Endometrial microvascular endothelial cells (primary cell): ENCODE measurements around the gene PPP6C. TPM values are rescaled to one million over a fixed set of nuclear protein-coding genes. Genes with fewer than 3 reads are reported as not detected.
"Not testable (repeated sequence)": the region's sequence is repeated elsewhere in the genome, so short reads cannot be mapped to it uniquely, and the experiment has no call there.

Source experiments
- in situ Hi-C: cut with HindIII; loops from 2 replicates; pipeline ENCODE4 v1.10.0; 2017; ENCODE audit warnings: low sequenced_read_pairs, low pct_unique_long_range_greater_than_20kb; ENCODE audit errors: inconsistent ontology term
- total RNA-seq: library from RNA; depleted of rRNA; stranded (reverse); fragments of >200 nt; gene quantifications from one replicate; pipeline ENCODE4 v1.2.3, GENCODE V29; 2015; ENCODE audit errors: inconsistent ontology term

The PPP6C gene
- total RNA-seq, 1 donor from 2014 or later: 32.1 TPM

DNA sequence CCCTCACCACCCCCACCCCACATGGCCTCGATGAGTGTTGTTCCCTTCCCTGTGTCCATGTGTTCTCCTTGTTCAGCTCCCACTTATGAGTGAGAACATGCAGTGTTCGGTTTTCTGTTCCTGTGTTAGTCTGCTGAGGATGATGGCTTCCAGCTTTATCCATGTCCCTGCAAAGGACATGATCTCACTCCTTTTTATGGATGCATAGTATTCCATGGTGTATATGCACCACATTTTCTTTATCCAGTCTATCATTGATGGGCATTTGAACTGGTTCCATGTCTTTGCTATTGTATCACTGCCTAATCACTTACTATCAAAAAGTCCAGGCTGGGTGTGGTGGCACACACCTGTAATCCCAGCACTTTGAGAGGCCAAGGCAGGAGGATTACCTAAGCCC is 70.9 kb downstream of the PPP6C start:
- in situ Hi-C loops: not testable (repeated sequence)

DNA sequence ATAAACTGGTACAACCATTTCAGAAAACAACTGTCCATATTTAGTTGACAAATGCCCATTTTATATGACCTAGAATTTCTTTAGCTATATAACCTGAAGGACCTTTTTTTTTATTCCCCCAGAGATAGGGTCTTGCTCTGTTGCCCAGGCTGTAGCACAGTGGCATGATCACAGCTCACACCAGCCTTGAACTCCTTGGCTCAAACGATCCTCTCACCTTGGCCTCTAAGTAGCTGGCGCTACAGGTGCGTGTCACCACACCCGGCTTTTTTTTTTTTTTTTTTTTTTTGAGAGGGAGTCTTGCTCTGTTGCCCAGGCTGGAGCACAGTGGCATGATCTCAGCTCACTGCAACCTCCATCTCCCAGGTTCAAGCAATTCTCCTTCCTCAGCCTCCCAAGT is 75.1 kb downstream of the PPP6C start:
- in situ Hi-C loops: not testable (repeated sequence)

DNA sequence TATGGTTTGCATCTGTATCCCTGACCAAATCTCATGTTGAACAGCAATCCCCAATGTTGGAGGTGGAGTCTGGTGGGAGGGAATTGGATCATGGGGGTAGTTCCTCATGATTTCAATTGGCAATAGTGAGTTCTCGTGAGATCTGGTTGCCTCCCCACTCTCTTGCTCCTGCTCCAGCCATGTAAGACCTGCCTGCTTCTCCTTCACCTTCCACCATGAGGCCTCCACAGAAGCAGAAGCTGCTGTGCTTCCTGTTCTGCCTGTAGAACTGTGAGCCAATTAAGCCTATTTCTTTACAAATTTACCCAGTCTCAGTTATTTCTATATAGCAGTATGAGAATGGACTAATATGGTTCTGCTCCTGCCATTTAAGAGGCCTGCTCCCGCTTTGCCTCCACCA is 79.1 kb downstream of the PPP6C start:
- in situ Hi-C loops: no loop called here

DNA sequence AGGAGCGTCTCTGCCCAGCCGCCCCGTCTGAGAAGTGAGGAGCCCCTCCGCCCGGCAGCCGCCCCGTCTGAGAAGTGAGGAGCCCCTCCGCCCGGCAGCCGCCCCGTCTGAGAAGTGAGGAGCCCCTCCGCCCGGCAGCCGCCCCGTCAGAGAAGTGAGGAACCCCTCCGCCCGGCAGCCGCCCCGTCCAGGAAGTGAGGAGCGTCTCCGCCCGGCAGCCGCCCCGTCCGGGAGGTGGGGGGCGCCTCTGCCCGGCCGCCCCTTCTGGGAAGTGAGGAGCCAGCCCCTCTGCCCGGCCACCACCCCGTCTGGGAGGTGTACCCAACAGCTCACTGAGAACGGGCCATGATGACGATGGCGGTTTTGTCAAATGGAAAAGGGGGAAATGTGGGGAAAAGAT is 81.1 kb downstream of the PPP6C start:
- in situ Hi-C loops: not testable (repeated sequence)

DNA sequence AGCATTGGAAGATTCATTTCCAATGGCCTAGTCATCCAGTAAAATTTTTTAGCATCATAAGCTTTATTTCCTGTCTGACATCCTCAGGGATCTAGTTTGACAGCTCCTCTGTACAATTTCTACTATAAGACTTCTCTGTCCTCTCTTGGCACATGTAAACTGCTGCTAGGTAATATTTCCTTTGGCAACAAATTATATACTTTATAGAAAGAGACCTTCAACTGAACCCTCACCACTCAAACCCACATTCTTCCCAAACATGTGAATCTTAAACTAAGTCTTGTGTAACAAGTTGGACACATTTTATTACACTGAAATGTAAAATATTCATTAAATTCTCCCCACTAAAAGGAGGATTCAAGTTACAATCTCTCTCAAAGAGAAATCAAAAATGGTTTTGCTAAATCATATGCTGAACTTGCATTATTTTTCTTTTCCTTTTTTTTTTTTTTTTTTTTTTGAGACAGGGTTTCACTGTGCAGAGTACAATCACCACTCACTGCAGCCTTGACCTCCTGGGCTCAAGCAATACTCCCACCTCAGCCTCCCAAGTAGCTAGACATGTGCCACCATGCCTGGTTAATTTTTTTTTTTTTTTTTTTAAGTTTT is 83.2 kb downstream of the PPP6C start:
- in situ Hi-C loops: no loop called here

DNA sequence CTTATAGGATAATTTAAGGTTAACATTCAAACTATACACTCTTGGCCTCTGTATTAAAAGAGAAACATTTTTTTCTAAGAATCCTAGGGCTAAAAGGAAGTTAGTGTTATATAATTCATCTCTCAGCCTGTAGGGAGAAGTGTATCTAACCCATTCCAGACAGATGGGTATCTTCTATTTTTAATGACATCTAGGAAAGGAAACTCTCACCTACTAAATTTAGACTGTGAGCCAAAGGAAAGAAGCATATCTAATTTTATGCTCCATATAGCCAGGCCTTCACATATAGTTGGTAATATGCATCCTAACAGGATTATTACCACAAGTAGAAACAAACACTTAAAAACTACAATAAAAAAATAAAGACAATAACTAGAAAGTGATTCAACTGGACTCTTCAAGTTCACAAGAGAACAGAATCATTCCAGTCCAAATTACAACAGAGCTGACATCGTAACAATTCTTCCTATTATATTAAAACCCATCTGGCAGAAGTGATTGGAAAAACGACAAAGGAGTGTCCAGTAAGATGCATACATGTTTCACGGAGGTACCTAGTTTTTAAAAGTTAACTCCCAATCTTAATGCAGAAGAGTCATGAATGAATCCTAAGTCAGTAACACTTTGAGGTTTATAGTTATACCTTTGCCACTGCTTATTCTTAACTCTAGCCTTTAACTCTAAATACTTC is 85.7 kb downstream of the PPP6C start:
- in situ Hi-C loops: no loop called here

DNA sequence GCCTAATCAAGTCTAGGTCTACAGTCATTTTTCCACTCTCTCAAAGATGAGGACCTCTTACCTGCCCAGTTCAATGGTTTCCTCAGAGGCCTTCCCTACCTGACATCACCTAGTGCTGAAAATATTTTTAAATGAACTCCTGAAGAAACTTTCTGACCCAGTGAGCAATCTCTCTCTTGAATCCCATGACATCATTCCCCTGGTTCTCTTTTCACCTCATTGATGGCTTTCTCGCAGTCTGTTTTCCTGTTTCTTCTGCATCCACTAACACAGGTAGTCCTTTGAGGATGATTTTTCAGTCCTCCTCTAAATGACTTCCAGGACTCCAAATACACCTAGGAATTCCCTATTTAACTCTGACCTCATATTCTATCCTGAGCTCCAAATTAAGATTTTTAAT is 86.6 kb downstream of the PPP6C start:
- in situ Hi-C loops: no loop called here

DNA sequence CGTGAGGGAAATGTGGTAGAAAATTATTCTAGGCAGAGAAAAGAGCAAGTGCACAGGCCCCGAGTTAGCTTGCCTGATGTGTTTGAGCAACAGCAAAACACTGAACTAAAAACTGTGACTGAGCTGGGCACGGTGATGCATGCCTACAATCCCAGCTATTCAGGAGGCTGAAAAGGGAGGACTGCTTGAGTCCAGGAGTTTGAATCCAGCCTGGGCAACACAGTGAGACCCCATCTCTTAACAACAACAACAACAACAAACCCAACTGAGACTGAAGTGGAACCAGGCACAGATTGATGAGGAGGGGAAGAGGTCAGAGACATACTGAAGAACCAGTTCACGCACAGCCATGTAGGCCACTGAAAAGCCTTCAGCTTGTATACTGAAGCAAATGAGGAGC is 88.8 kb downstream of the PPP6C start:
- in situ Hi-C loops: no loop called here

DNA sequence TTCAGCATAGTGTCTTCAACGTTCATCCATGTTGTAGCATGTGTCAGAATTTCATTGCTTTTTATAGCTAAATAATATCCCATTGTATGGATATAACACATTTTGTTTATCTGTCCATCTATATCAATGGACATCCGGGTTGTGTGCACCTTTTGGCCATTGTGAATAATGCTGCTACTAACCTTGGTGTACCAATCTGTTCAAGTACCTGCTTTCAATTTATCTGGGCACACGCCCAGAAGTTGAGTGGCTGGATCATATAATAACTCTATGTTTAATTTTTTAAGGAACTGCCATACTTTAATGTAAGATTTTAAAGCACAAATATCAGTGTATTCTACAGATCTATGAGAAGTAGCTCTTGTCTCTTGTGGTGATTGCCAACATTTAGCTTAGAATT is 89.8 kb downstream of the PPP6C start:
- in situ Hi-C loops: no loop called here

Other genes starting within 250 kb of the PPP6C start
- gene GOLGA1, start 248.7 kb downstream of the PPP6C start, total RNA-seq: 15.4 TPM
- 6.8 TPM for gene SCAI, start 46.3 kb downstream of the PPP6C start, total RNA-seq
- 23.0 TPM for gene RABEPK, start 10.7 kb upstream of the PPP6C start, total RNA-seq
- 353 TPM for gene HSPA5, start 51.5 kb upstream of the PPP6C start, total RNA-seq
- gene GAPVD1, start 72.0 kb upstream of the PPP6C start, total RNA-seq: 36.9 TPM